Measurements from ENCODE around the gene ANXA3. TPM values are rescaled to one million over a fixed set of nuclear protein-coding genes. Genes with fewer than 3 reads are reported as not detected.
"Not testable (repeated sequence)": the region's sequence is repeated elsewhere in the genome, so short reads cannot be mapped to it uniquely, and the experiment has no call there.

The ANXA3 gene, protein sequence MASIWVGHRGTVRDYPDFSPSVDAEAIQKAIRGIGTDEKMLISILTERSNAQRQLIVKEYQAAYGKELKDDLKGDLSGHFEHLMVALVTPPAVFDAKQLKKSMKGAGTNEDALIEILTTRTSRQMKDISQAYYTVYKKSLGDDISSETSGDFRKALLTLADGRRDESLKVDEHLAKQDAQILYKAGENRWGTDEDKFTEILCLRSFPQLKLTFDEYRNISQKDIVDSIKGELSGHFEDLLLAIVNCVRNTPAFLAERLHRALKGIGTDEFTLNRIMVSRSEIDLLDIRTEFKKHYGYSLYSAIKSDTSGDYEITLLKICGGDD
- total RNA-seq = 100 to 1,000 TPM in 2 of 4 donors, 10 to 100 TPM in 2; 22.3 to 253 (median 150) TPM

DNA sequence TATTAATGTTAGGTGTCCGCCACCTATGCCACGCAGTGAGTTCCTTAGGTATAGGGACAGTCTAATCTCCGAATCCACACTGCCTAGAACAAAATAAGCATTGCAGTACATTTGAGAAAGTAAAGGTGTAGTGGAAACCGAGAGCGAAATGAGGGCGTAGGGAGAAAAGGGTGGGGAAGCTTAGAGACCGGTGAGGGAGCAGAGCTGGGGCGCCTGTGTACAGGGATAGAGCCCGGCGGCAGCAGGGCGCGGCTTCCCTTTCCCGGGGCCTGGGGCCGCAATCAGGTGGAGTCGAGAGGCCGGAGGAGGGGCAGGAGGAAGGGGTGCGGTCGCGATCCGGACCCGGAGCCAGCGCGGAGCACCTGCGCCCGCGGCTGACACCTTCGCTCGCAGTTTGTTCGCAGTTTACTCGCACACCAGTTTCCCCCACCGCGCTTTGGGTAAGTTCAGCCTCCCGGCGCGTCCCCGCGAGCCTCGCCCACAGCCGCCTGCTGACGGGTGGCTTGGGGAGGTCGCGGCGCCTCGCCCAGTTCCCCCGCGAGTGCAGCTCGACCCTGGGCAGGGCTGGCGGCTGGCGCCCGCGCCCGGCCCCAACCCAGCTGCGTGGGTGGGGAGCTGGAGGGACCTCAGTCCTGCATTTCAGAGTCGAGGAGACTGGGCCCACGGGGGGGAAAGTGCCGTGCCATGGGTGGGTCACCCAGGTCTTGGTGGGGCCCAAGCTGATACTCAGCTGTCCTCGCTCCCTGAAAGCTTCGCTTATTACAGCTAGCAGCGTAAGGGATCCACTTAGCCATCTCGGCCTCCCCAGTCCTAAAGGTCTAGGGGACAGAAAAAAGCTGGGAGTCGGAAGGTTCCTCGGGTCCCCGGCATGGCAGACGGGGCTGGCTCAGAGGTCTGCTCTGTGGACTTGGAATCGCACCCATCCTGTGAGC lies at the start of gene ANXA3:
Gene ANXA3, plus strand, starts transcription at position 351 of the 932 bp plus-strand sequence. CDS start 2,704 bp downstream, outside the sequence.
- ATAC-seq = peak; percentile 70
- 3 to 14% methylated on average over 19 to 25 of the region's 65 CpGs for WGBS, 2 donors (ENCODE audit: low coverage in 1 of 2)
- peaks cover 0 to 32% (median 3%) of the 10 kb centered on the region in 3 donors for H3K4me1 ChIP-seq
- H3K36me3 ChIP-seq = peaks cover 0 to 10% of the 10 kb centered on the region in 2 donors
- no peaks in the 10 kb centered on the region for H3K27me3 ChIP-seq
- H3K4me3 ChIP-seq = peak within 1 kb of the TSS; percentile 44 to 61
- H3K9me3 ChIP-seq = no peaks in the 10 kb centered on the region
- TF ChIP-seq POLR2A (IDR thresholded peaks at IDR 0.05) = peak in 1 of 2 donors; percentile 35
- no peak for TF ChIP-seq POLR2AphosphoS5 (IDR thresholded peaks at IDR 0.05)
- TF ChIP-seq CTCF (IDR thresholded peaks at IDR 0.05) = peak in 1 of 4 experiments; percentile 17
- H3K27ac ChIP-seq = peak within 1 kb of the TSS; percentile 14 to 96 (median 85)

DNA sequence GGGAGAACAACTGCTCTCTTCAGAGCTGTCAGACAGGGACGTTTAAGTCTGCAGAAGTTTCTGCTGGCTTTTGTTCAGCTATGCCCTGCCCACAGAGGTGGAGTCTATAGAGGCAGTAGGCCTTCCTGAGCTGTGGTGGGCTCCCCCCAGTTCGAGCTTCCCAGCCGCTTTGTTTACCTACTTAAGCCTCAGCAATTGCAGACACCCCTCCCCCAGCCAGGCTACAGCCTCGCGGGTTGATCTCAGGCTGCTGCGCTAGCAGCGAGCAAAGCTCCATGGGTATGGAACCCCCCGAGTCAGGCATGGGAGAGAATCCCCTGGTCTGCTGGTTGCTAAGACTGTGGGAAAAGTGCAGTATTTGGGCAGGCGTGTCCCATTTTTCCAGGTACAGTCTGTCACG lies 45.3 kb upstream of the ANXA3 start:
- not testable (repeated sequence) for H3K27me3 ChIP-seq, ATAC-seq

DNA sequence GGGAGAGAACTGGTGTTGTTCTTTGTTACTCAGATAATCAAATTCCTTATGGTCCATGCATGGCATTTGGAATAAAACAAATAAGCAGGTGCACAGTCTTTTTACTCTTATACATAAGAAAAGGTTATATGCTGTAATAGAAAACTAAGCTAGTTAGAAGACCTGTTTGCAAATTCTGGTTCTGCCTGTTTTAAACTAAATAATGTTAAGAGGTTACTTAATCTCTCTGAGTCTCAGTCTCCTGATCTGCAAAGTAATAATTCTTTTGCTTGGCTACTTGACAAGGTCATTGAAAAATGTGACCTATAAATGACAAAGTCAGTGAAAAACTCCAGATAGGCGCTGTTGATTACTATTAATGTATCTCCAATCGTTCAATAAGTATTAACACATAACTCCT lies 42.5 kb upstream of the ANXA3 start:
- Histone ChIP-seq H3K9me3 (no peaks in the 10 kb centered on the region), H3K4me3 (no peak overlapping the region), H3K27ac (no peak overlapping the region), H3K27me3 (no peaks in the 10 kb centered on the region), H3K36me3 (peaks cover 0 to 6% of the 10 kb centered on the region in 2 donors), H3K4me1 (no peaks in the 10 kb centered on the region)
- no peak for ATAC-seq
- TF ChIP-seq EP300 (IDR thresholded peaks at IDR 0.05) = no peak
- TF ChIP-seq POLR2A (IDR thresholded peaks at IDR 0.05) = no peak
- TF ChIP-seq CTCF (IDR thresholded peaks at IDR 0.05) = no peak
- TF ChIP-seq POLR2AphosphoS5 (IDR thresholded peaks at IDR 0.05) = no peak
- 56 to 69% methylated on average over 2 of the region's 2 CpGs for WGBS, 2 donors (ENCODE audit: low coverage in 1 of 2)

More for the DNA sequence above, 45.3 kb upstream of the ANXA3 start:
- not testable (repeated sequence) for H3K4me3 ChIP-seq, H3K27ac ChIP-seq, H3K4me1 ChIP-seq, H3K36me3 ChIP-seq, H3K9me3 ChIP-seq
- 48 to 60% methylated on average over 1 to 2 of the region's 10 CpGs for WGBS, 2 donors (ENCODE audit: low coverage in 1 of 2)

GRCh38 chr4:78510108-78510507 lies 41.5 kb upstream of the ANXA3 start:
- 69% methylated on average over 1 of the region's 1 CpG; no CpG with 5 or more reads in 1 of the 2 donors for WGBS, 2 donors (ENCODE audit: low coverage in 1 of 2)

More at GRCh38 chr4:78510108-78510507, 41.5 kb upstream of the ANXA3 start:
- TF ChIP-seq CTCF (IDR thresholded peaks at IDR 0.05) (no peak), POLR2A (IDR thresholded peaks at IDR 0.05) (no peak), EP300 (IDR thresholded peaks at IDR 0.05) (no peak), POLR2AphosphoS5 (IDR thresholded peaks at IDR 0.05) (no peak)
- H3K27me3 ChIP-seq = no peaks in the 10 kb centered on the region
- no peaks in the 10 kb centered on the region for H3K4me1 ChIP-seq
- peaks cover 0 to 6% of the 10 kb centered on the region in 2 donors for H3K36me3 ChIP-seq
- no peak overlapping the region for H3K27ac ChIP-seq
- H3K4me3 ChIP-seq = no peak overlapping the region
- no peaks in the 10 kb centered on the region for H3K9me3 ChIP-seq
- no peak for ATAC-seq

All from gastroesophageal sphincter (tissue), 4 donors.